K562 (cell line): Measurements from ENCODE around the gene FBXW7. TPM values are rescaled to one million over a fixed set of nuclear protein-coding genes. Genes with fewer than 3 reads are reported as not detected.

ENCODE experiments used
- BCOR ChIP-seq: fragments of 450-650 bp; IDR thresholded peaks from 2 replicates; pipeline ENCODE4 v1.6.1; 2016
- ETS2 ChIP-seq: IDR thresholded peaks from 2 replicates; pipeline ENCODE4 v1.6.1; 2016; ENCODE audit warnings: borderline replicate concordance, missing genetic modification characterization, mild to moderate bottlenecking, moderate library complexity, missing compliant biosample characterization; ENCODE audit not compliant: poor library complexity, severe bottlenecking
- GABPB1 ChIP-seq: sonication (generic); formaldehyde crosslinking; IDR thresholded peaks from 2 replicates; pipeline ENCODE4 v1.8.0; 2022; ENCODE audit warnings: mild to moderate bottlenecking, missing genetic modification reagents
- IRF2 ChIP-seq: sonication (generic); formaldehyde crosslinking; IDR thresholded peaks from 2 replicates; pipeline ENCODE4 v1.8.1; 2022; ENCODE audit warnings: mild to moderate bottlenecking, missing genetic modification reagents
- JUN ChIP-seq, 2 experiments: sonication (generic) in 1 of 2; formaldehyde crosslinking in 1 of 2; IDR thresholded peaks; 2 replicates each; pipeline versions ENCODE4 v1.6.1 to v1.8.0; 2012 to 2022; ENCODE audit warnings: borderline replicate concordance in 2 of 2, mild to moderate bottlenecking in 2 of 2, improper control_type of control experiment in 1 of 2, low read depth in 1 of 2, low read length in 1 of 2, missing genetic modification reagents in 1 of 2
- MNT ChIP-seq, 2 experiments: fragments of 450-650 bp; conservative IDR thresholded peaks; 2 replicates each; pipeline ENCODE4 v1.6.1; 2017; ENCODE audit warnings: mild to moderate bottlenecking in 2 of 2, moderate library complexity in 2 of 2
- PATZ1 ChIP-seq: fragments of 250-450 bp; sonication (Bioruptor Pico); IDR thresholded peaks from 2 replicates; pipeline ENCODE4 v1.5.0; 2020; ENCODE audit warnings: mild to moderate bottlenecking, borderline replicate concordance
- ZC3H11A ChIP-seq: IDR thresholded peaks from 2 replicates; pipeline ENCODE4 v1.6.1; 2012; ENCODE audit warnings: low read depth, low read length, improper control_type of control experiment
- ZEB2 ChIP-seq: fragments of 450-650 bp; IDR thresholded peaks from 2 replicates; pipeline ENCODE4 v1.6.1; 2016
- ZNF431 ChIP-seq: sonication (generic); formaldehyde crosslinking; IDR thresholded peaks from 2 replicates; pipeline ENCODE4 v1.8.0; 2022; ENCODE audit warnings: mild to moderate bottlenecking, missing genetic modification reagents
- polyA plus RNA-seq, 8 experiments: library from polyadenylated mRNA; depleted of rRNA in 4 of 8; stranded (reverse) in 5 of 8; unstranded in 3 of 8; fragments of >200 nt; fragmentation: Nextera tagmentation in 2 of 8; fragmentation: Illumina TruSeq in 1 of 8; extraction: Ambion mirVana in 2 of 8; extraction: Trizol in 1 of 8; gene quantifications; 2 replicates each; pipeline versions ENCODE4 v1.2.1 to v1.2.3, GENCODE V29; 2011 to 2014; ENCODE audit warnings: inconsistent platforms in 1 of 8, missing spikeins in 1 of 8
- total RNA-seq, 7 experiments: library from RNA; depleted of rRNA in 6 of 7; stranded (reverse); fragments of >200 nt in 6 of 7; fragmentation: Illumina TruSeq in 2 of 7; extraction: Trizol in 2 of 7; gene quantifications; 2 replicates each; pipeline versions ENCODE4 v1.2.1 to v1.2.3, GENCODE V29; 2011 to 2021; ENCODE audit warnings: low replicate concordance in 1 of 7
- TF ChIP-seq, protein P1 (sequence below), 2 experiments: fragments of 450-650 bp; IDR thresholded peaks; 2 replicates each; pipeline ENCODE4 v1.6.1; 2018; ENCODE audit warnings: mild to moderate bottlenecking in 2 of 2, low read depth in 1 of 2; ENCODE audit not compliant: partially characterized antibody in 2 of 2
- TF ChIP-seq, protein P2 (sequence below): fragments of 250-450 bp; sonication (Bioruptor Pico); IDR thresholded peaks from 2 replicates; pipeline ENCODE4 v1.8.0; 2021; ENCODE audit warnings: moderate library complexity, mild to moderate bottlenecking, inconsistent platforms
- TF ChIP-seq, protein P3 (sequence below): fragments of 450-650 bp; IDR thresholded peaks from 2 replicates; pipeline ENCODE4 v1.6.1; 2018; ENCODE audit warnings: mild to moderate bottlenecking, low read depth; ENCODE audit not compliant: partially characterized antibody
- TF ChIP-seq, protein P4 (sequence below): sonication (generic); formaldehyde crosslinking; IDR thresholded peaks from 2 replicates; pipeline ENCODE4 v1.8.0; 2022; ENCODE audit warnings: missing genetic modification reagents, mild to moderate bottlenecking, borderline replicate concordance

The FBXW7 gene
- total and polyA plus RNA-seq, 9 of the 15 experiments (the other 6 are each of a cell fraction or from before 2014, with no cell fraction given): 6.8 to 44.2 (median 16.4) TPM

DNA sequence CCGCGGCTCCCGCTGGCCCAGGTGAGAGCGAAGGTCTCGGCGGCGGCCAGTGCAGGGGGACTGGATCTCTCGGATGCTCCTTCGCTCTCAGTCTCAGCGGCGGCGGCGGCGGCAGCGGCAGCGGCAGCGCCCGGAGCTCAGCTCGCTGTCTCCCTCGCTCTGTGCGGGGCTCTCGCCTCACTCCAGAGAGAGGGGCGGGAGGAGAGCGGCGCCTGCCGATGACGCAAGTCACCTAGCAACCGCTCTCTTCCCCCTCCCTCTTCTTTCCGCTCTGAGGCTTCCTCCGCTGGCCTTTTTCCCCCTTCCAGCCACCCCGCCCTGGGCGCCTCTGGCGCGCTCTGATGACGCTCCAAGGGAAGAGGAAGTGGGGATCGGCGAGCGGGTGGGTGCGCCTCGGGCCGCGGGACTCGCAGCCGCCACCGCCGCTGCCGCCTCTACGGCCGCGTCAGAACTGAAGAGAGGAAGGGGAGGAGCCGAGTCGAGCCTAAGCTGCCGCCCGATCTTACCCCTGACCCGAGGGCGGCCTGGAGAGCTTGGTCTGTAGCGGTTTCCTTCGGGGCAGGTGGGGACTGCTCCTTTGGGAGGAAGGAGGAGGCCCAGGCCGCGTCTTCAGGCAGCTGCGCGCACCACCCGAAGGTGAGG lies at the start of gene FBXW7 (continued):
- TF ChIP-seq, protein P1, sequence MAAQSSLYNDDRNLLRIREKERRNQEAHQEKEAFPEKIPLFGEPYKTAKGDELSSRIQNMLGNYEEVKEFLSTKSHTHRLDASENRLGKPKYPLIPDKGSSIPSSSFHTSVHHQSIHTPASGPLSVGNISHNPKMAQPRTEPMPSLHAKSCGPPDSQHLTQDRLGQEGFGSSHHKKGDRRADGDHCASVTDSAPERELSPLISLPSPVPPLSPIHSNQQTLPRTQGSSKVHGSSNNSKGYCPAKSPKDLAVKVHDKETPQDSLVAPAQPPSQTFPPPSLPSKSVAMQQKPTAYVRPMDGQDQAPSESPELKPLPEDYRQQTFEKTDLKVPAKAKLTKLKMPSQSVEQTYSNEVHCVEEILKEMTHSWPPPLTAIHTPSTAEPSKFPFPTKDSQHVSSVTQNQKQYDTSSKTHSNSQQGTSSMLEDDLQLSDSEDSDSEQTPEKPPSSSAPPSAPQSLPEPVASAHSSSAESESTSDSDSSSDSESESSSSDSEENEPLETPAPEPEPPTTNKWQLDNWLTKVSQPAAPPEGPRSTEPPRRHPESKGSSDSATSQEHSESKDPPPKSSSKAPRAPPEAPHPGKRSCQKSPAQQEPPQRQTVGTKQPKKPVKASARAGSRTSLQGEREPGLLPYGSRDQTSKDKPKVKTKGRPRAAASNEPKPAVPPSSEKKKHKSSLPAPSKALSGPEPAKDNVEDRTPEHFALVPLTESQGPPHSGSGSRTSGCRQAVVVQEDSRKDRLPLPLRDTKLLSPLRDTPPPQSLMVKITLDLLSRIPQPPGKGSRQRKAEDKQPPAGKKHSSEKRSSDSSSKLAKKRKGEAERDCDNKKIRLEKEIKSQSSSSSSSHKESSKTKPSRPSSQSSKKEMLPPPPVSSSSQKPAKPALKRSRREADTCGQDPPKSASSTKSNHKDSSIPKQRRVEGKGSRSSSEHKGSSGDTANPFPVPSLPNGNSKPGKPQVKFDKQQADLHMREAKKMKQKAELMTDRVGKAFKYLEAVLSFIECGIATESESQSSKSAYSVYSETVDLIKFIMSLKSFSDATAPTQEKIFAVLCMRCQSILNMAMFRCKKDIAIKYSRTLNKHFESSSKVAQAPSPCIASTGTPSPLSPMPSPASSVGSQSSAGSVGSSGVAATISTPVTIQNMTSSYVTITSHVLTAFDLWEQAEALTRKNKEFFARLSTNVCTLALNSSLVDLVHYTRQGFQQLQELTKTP (IDR thresholded peaks at IDR 0.05; ENCODE audit: low read depth in 1 of 2, partially characterized antibody in 2 of 2): no peak
- TF ChIP-seq, protein P2, sequence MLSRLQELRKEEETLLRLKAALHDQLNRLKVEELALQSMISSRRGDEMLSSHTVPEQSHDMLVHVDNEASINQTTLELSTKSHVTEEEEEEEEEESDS: no peak
- TF ChIP-seq MNT (conservative IDR thresholded peaks at IDR 0.05) (peak; percentile 76 to 88), JUN (IDR thresholded peaks at IDR 0.05; ENCODE audit: borderline replicate concordance, low read depth, low read length) (0 out of 2 replicates have a peak, but pooled peaks have one; percentile 52), JUN (CRISPR knock-in tag; IDR thresholded peaks at IDR 0.05; ENCODE audit: borderline replicate concordance) (no peak), BCOR (no peak), GABPB1 (CRISPR knock-in tag) (peak; percentile 88), ZEB2 (no peak), ZC3H11A (no peak; the same call in 1 of the 2 replicates), PATZ1 (CRISPR knock-in tag) (no peak), ETS2 (tag) (no peak), IRF2 (CRISPR knock-in tag) (no peak), ZNF431 (peak; percentile 18; the same call in 1 of the 2 replicates)
- TF ChIP-seq, protein P3, sequence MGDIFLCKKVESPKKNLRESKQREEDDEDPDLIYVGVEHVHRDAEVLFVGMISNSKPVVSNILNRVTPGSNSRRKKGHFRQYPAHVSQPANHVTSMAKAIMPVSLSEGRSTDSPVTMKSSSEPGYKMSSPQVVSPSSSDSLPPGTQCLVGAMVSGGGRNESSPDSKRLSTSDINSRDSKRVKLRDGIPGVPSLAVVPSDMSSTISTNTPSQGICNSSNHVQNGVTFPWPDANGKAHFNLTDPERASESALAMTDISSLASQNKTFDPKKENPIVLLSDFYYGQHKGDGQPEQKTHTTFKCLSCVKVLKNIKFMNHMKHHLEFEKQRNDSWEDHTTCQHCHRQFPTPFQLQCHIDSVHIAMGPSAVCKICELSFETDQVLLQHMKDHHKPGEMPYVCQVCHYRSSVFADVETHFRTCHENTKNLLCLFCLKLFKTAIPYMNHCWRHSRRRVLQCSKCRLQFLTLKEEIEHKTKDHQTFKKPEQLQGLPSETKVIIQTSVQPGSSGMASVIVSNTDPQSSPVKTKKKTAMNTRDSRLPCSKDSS: no peak
- TF ChIP-seq, protein P4, sequence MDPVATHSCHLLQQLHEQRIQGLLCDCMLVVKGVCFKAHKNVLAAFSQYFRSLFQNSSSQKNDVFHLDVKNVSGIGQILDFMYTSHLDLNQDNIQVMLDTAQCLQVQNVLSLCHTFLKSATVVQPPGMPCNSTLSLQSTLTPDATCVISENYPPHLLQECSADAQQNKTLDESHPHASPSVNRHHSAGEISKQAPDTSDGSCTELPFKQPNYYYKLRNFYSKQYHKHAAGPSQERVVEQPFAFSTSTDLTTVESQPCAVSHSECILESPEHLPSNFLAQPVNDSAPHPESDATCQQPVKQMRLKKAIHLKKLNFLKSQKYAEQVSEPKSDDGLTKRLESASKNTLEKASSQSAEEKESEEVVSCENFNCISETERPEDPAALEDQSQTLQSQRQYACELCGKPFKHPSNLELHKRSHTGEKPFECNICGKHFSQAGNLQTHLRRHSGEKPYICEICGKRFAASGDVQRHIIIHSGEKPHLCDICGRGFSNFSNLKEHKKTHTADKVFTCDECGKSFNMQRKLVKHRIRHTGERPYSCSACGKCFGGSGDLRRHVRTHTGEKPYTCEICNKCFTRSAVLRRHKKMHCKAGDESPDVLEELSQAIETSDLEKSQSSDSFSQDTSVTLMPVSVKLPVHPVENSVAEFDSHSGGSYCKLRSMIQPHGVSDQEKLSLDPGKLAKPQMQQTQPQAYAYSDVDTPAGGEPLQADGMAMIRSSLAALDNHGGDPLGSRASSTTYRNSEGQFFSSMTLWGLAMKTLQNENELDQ (CRISPR knock-in tag): no peak
